HepG2 (cell line): ENCODE measurements around the gene LYZL1. TPM values are rescaled to one million over a fixed set of nuclear protein-coding genes. Genes with fewer than 3 reads are reported as not detected.

Experiments
- ATF2 ChIP-seq: sonication (generic); formaldehyde crosslinking; IDR thresholded peaks from 2 replicates; pipeline ENCODE4 v1.4.0; 2020; ENCODE audit warnings: missing genetic modification reagents
- CTCF ChIP-seq: sonication (generic); formaldehyde crosslinking; IDR thresholded peaks from 2 replicates; pipeline ENCODE4 v1.5.0; 2020; ENCODE audit warnings: mild to moderate bottlenecking, missing genetic modification reagents, moderate library complexity
- HMGXB4 ChIP-seq, 2 experiments: sonication (generic) in 1 of 2; formaldehyde crosslinking in 1 of 2; IDR thresholded peaks; 2 replicates each; pipeline versions ENCODE4 v1.4.0 to v1.6.1; 2018 to 2020; ENCODE audit warnings: missing genetic modification reagents in 2 of 2, borderline replicate concordance in 1 of 2, low read depth in 1 of 2, mild to moderate bottlenecking in 1 of 2, missing biosample characterization in 1 of 2
- IRF2 ChIP-seq: IDR thresholded peaks from 2 replicates; pipeline ENCODE4 v1.6.1; 2018; ENCODE audit warnings: missing genetic modification reagents, missing compliant biosample characterization
- MAX ChIP-seq: IDR thresholded peaks from 2 replicates; pipeline ENCODE4 v1.6.1; 2012; ENCODE audit warnings: inconsistent platforms
- MTF1 ChIP-seq: sonication (generic); formaldehyde crosslinking; IDR thresholded peaks from 2 replicates; pipeline ENCODE4 v1.5.0; 2020; ENCODE audit warnings: missing genetic modification reagents
- NFE2L1 ChIP-seq: sonication (generic); formaldehyde crosslinking; IDR thresholded peaks from 2 replicates; pipeline ENCODE4 v1.4.0; 2020; ENCODE audit warnings: missing genetic modification reagents, mild to moderate bottlenecking, borderline replicate concordance
- NR0B2 ChIP-seq: sonication (generic); formaldehyde crosslinking; IDR thresholded peaks from 2 replicates; pipeline ENCODE4 v1.4.0; 2020; ENCODE audit warnings: mild to moderate bottlenecking, missing genetic modification reagents
- RARA ChIP-seq: IDR thresholded peaks from 2 replicates; pipeline ENCODE4 v1.6.1; 2016; ENCODE audit warnings: missing genetic modification reagents, missing compliant biosample characterization
- TSC22D2 ChIP-seq: sonication (generic); formaldehyde crosslinking; IDR thresholded peaks from 2 replicates; pipeline ENCODE4 v1.5.1; 2020; ENCODE audit warnings: missing genetic modification reagents, mild to moderate bottlenecking, borderline replicate concordance
- YEATS4 ChIP-seq: sonication (generic); formaldehyde crosslinking; IDR thresholded peaks from 2 replicates; pipeline ENCODE4 v1.4.0; 2020; ENCODE audit warnings: missing genetic modification reagents, borderline replicate concordance
- ZNF318 ChIP-seq: sonication (generic); formaldehyde crosslinking; IDR thresholded peaks from 2 replicates; pipeline ENCODE4 v1.4.0; 2020; ENCODE audit warnings: mild to moderate bottlenecking, missing genetic modification reagents
- ZNF644 ChIP-seq: IDR thresholded peaks from 2 replicates; pipeline ENCODE4 v1.6.1; 2016; ENCODE audit warnings: low read depth
- polyA plus RNA-seq, 8 experiments: library from polyadenylated mRNA; depleted of rRNA in 3 of 8; stranded (reverse) in 7 of 8; unstranded in 1 of 8; fragments of >200 nt; fragmentation: Illumina TruSeq in 4 of 8; extraction: Trizol in 4 of 8; gene quantifications; 2 replicates each; pipeline versions ENCODE4 v1.2.1 to v1.2.3, GENCODE V29; 2011 to 2016; ENCODE audit warnings: low read depth in 4 of 8, missing spikeins in 1 of 8, mixed read lengths in 1 of 8; ENCODE audit not compliant: insufficient read depth in 1 of 8
- total RNA-seq, 5 experiments: library from RNA; depleted of rRNA; stranded (reverse); fragments of >200 nt; fragmentation: Illumina TruSeq; extraction: Trizol; gene quantifications; 2 replicates each; pipeline ENCODE4 v1.2.3, GENCODE V29; 2016; ENCODE audit warnings: low read depth in 1 of 5

The LYZL1 gene
- total and polyA plus RNA-seq, 2 of the 13 experiments (the other 11 are each of a cell fraction or from before 2014, with no cell fraction given), result not detected

GRCh38 chr10:29319205-29319781 lies 30.4 kb downstream of the LYZL1 start (continued):
- 0 out of 4 replicates have a peak, but pooled peaks of 1 of the 2 experiments have one; percentile 28 for TF ChIP-seq HMGXB4 (CRISPR knock-in tag; IDR thresholded peaks at IDR 0.05; ENCODE audit: borderline replicate concordance in 1 of 2, low read depth in 1 of 2)
- TF ChIP-seq TSC22D2, result no peak
- no peak for TF ChIP-seq ZNF644 (CRISPR knock-in tag)
- TF ChIP-seq NFE2L1 (CRISPR knock-in tag), result no peak
- TF ChIP-seq CTCF (CRISPR knock-in tag), result peak; percentile 30
- TF ChIP-seq IRF2, result no peak
- peak; percentile 49; the same call in 1 of the 2 replicates for TF ChIP-seq ZNF318 (CRISPR knock-in tag)
- TF ChIP-seq MTF1 (CRISPR knock-in tag), result no peak
- TF ChIP-seq ATF2, result no peak
- 0 out of 2 replicates have a peak, but pooled peaks have one; percentile 26 for TF ChIP-seq MAX
- TF ChIP-seq NR0B2 (CRISPR knock-in tag), result no peak
- TF ChIP-seq RARA, result peak; percentile 31; the same call in 1 of the 2 replicates
- TF ChIP-seq YEATS4 (CRISPR knock-in tag), result 0 out of 2 replicates have a peak, but pooled peaks have one; percentile 14
